GM18873 (cell line): ENCODE results near the gene MTA1.

ENCODE experiments used
- ATAC-seq: cut with Tn5 transposase; IDR thresholded peaks from one replicate; pipeline ENCODE4 v1.9.1; 2021; ENCODE audit warnings: mild to moderate bottlenecking, moderate library complexity, moderate number of reproducible peaks; ENCODE audit not compliant: unreplicated experiment, low FRiP score

The MTA1 gene

GRCh38 chr14:105456736-105457617 is 37.4 kb downstream of the MTA1 start:
- no peak for ATAC-seq

GRCh38 chr14:105458010-105458409 is 38.4 kb downstream of the MTA1 start:
- no peak for ATAC-seq

DNA sequence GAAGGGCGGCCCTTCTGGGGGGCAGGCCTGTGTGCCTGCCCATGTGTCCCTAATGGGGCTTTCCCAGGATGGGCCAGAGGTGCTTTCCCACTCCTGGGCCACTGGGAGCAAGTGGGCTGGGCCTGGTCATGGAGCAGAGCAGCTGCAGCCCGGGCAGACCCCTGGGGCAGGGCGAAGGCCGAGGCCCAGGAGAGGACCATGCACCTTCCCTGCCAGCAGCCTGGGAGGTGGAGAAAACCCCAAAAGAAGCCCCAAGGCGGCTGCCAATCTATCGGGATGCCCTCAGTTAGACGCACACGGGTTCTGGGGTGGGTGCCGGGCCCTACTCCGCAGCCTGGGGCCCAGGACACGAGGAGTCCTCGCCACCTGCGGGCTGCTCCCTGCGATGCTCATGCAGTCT is 38.9 kb downstream of the MTA1 start:
- no peak for ATAC-seq

DNA sequence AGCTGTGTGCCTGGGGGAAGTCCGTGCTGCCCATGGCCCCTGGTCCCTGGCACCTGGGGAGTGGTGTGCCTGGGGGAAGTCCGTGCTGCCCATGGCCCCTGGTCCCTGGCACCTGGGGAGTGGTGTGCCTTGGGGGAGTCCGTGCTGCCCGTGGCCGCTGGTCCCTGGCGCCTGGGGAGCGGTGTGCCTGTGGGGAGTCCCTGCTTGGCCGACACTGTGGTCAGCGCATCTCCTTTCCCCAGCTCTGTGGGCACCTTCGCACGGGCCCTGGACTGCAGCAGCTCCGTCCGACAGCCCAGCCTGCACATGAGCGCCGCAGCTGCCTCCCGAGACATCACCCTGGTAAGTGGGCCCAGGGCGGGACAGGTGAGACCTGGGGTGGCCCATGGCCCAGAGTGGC is 40.5 kb downstream of the MTA1 start:
- ATAC-seq, result no peak

DNA sequence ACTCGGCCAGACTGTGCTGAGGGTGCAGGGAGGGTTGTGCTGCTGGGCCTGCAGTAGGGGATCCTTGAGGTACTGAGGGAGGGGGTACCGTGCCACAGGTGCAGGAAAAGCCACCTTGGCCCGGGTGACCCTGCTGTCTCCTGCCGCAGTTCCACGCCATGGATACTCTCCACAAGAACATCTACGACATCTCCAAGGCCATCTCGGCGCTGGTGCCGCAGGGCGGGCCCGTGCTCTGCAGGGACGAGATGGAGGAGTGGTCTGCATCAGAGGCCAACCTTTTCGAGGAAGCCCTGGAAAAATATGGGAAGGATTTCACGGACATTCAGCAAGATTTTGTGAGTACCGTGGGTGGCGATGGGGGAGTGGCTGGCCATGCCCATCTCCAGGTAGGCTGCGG is 41.0 kb downstream of the MTA1 start:
- ATAC-seq, result no peak

DNA sequence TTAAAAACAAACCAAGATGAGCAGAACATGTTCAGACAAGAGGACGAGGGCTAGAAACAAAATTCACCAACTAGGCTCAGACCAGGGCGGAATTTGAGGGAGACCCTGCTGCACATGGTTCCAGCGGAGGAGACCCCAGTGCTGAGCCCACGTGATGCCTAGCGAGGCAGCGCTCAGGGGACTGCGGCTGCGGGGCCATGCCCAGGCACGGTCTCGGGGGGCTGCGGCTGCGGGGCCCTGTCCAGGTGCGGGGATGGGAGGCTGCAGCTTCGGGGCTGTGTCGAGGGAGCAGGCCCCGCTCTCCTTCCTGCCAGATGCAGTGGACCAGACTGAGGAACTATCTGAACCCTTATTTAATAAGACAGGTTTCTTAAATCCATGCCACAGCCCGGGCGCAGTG is 42.3 kb downstream of the MTA1 start:
- no peak for ATAC-seq

DNA sequence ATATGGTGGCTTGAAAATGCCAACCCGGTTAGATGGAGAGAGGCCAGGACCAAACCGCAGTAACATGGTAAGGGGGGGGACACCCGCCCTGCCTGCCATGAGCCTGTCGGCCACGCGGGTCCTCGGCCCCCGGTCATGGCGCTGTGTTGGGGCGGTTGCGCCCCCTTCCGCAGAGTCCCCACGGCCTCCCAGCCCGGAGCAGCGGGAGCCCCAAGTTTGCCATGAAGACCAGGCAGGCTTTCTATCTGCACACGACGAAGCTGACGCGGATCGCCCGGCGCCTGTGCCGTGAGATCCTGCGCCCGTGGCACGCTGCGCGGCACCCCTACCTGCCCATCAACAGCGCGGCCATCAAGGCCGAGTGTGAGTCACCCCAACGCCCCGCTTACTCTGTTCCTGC is 44.9 kb downstream of the MTA1 start:
- no peak for ATAC-seq

DNA sequence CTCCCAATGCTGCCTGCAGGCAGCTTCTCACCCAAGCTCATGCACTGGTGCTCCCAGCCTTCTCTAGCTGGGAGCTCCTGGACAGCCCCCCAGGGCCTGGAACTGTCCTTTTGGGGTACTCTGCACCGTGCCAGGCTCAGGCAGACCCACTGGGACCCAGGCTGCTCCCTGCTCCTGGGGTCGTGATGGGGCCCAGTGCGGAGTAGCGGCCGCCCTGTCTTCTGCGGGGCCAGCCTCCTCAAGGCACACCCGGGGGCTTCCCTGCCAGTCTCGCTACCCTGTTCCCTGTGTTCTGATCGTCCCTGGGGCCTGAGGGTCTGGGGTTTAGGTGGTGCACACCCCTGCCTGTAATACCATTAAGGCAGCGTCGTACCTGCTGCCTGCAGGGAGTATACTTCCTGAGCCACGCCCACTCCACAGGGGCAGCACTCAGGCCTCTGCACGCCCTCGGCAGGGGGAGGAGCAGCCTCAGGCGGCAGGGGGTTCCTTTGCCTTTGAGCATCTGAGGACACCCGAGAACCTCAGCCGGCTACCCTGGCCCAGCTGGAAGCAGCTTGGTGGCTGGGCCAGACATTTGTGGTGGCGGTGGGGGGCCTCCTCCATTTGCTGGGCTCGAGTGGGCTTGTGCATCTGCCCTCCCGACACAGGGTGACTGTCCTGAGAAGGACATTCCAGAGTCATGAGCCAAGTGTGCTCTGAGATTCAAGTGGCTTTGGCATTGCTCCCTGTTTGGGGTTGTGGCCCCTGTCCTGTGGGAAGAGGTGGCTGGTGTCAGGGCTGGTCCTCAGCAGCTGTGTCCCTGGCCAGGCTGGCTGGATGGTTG is 45.8 kb downstream of the MTA1 start:
- ATAC-seq, result no peak

DNA sequence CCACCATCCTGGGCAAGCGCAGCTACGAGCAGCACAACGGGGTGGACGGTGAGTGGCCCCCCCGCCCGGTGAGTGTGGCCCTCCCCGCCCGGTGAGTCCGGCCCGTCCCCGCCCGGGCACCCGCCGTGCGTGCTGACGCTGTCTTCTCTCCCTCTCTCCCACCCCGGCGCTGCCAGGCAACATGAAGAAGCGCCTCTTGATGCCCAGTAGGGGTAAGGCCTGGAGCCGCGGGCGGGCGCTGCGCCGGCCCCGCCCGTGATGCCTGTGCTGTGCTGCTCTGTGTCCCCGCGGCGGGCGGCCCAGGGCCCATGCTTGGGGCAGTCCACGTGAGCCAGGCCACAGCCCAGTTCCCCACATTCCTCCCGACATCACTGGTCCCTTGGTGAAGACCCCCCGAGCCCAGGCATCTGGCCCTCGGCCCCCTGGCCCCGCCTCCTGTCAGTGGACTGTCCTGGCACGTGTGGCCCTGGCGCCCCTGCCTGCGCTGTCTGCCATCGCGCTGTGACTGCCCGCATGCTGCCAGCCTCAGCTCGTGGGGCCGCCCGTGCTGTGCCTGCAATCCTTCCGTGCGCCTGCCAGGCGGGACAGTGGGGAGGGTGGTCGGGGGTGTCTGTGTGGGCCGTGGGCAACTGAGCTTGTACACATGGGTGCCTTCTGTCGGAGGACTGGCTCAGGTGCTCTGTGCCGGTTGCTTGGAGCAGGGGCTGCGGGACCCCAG is 47.1 kb downstream of the MTA1 start:
- no peak for ATAC-seq

- ATAC-seq, result no peak
These were observed 47.8 kb downstream of the MTA1 start for GRCh38 chr14:105467249-105467941.

DNA sequence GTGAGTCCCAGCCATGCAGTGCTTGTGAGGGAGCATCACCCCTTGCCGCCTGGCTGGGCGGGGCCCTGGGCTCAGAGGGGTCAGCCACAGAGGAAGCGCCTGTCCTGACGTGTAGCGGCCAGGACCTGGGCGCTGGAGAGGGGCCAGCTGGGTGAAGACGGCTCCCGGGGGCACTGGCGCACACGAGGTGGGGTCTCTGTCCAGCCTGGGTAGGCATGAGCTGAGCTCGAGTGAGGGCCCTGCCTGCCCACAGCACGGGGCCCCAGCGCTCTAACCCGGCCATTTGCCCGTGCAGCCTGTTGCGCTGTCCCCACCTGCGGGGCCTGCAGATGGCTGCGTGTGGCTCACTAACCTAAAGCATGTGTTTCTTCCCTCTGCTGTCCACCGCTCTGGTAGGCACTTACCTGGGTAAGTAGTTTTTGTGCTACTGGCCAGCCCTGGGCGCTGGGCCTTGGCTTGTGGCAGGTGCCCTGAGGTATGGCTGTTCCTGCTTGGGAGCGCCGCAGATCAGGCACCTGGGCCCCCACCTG is 48.4 kb downstream of the MTA1 start:
- no peak for ATAC-seq

GRCh38 chr14:105468621-105469241 is 49.1 kb downstream of the MTA1 start:
- no peak for ATAC-seq

DNA sequence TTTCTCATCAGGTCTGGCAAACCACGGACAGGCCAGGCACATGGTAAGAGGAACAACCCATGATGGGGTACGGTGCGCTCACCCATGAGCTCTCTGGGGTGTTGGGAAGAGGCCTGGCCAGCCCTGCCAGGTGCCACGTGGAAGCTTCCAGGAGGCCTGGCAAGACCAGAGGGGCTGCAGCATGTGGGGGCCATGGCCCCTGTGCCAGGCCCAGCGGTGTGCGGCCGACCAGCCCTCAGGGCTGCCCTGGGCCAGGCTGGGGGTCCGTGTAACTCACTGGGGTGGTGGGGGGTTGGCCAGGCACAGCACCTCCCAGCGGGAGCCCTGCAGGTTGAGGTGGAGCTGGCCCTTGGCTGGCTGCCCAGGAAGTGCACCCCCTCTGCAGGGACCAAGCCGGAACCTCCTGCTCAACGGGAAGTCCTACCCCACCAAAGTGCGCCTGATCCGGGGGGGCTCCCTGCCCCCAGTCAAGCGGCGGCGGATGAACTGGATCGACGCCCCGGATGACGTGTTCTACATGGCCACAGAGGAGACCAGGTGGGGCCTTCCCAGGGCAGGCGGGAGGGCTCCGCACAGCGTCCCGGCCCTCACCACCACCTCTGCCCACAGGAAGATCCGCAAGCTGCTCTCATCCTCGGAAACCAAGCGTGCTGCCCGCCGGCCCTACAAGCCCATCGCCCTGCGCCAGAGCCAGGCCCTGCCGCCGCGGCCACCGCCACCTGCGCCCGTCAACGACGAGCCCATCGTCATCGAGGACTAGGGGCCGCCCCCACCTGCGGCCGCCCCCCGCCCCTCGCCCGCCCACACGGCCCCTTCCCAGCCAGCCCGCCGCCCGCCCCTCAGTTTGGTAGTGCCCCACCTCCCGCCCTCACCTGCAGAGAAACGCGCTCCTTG is 50.1 kb downstream of the MTA1 start:
- ATAC-seq, result no peak

- ATAC-seq, result no peak
These were observed 51.0 kb downstream of the MTA1 start for GRCh38 chr14:105470350-105471296.

DNA sequence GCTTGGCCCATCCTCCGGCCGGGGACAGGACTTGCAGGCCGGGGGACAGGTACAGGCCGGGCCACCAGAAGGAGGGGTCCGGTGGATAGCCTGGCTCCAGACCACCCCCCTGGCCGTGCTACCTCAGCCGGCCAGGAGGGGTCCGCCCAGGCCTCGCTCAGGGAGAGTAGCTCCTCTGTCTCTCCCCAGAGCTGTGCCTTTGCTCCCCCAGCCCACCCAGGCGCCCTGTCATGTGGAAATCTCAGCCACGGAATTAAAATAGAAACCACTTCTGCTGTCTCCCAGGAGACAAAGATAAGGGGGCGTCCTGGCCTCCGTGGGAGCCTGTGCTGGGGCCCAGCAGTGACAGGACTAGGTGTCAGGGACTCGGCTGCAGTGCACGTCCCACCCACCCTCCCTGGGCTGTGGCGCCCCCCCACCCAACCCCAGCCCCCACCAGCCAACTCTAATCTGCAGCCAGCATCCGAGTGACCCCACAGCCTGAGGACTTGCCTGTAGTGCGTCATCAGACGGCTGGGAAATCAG is 51.7 kb downstream of the MTA1 start:
- no peak for ATAC-seq

DNA sequence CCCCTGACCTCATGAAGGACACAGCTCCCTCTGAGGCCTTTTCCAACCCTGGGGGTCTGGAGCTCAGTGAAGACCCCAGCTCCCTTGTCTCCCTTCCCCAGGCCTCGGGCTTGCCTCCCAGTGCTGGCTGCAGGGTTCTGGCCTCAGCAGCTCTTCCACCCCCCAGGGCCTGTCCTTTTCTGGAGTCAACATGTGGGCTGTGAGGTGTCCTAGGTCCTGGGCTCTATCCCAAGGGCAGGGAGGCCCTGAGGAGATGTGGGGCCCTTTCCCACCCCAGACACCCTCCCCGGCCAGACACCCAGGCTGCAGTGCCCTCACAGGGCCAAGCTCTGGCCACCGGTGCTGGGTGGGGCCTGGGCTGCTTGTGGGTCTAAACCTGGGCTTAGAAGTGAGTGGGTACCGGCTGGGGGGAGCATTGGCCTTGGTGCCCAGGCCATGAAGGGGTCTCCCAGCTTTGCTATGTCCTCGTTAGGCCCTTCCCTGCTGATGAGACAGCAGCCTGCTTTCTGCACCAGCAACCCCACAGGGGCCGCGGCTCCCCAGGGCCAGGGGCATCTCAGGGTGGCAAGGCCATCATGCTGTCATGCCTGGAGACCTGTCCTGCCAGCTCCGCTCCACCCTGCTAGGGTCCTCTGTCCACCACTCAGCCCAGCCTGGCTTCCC is 52.3 kb downstream of the MTA1 start:
- no peak for ATAC-seq

- ATAC-seq, result no peak
These were observed 52.9 kb downstream of the MTA1 start for GRCh38 chr14:105472486-105472991.
